Measurements from ENCODE around the gene ACP2.
"Not testable (repeated sequence)": the region's sequence is repeated elsewhere in the genome, so short reads cannot be mapped to it uniquely, and the experiment has no call there.

Gene ACP2

DNA sequence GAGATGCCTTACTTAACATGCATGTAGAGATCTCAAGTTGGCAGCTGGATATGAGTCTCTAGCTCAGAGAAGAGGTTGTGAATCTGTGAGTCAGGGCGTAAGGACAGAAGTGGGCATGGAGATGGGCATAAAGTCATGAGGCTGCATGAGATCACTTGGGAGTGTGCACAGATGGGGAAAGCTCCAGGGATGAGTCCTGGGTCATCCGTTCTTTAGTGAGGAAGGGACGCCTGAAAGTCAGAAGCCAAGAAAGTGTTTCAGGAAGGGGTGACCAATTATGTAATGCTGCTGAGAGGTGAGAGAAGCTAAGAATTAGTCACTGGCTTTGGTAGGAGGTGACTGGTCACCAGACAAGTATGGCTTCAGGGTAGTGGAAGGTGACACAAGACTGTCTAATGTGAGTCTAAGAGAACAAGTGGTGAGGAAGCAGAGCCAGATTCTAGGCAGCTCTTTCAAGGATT, 6.7 kb downstream of the ACP2 start:
- peak; percentile 81 for DNase-seq (ENCODE audit: low spot score)

DNA sequence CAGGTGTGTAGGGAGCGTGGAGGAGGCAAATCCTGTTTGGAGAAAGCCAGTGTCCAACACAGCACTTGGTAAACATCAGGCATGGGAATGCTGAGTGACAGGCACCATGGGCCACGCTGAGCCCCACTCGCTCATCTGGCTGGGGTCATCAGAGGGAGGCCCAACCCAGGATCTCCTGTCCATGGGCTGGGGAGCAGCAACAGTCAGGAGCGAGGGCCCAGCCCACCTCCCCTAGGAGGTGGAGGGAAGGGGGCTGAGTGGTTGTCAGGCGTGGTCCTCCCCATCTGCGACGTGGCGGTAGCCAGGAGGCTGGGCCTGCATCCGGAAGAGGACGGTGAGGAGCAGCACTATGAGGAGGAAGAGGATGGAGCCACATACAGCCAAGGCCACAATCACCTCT, 8.8 kb downstream of the ACP2 start:
- no peak for DNase-seq (ENCODE audit: low spot score)

GRCh38 chr11:47236482-47236881, 12.1 kb downstream of the ACP2 start:
- peak; percentile 61 for DNase-seq (ENCODE audit: low spot score)

GRCh38 chr11:47235163-47235562, 13.5 kb downstream of the ACP2 start:
- DNase-seq (ENCODE audit: low spot score): no peak

GRCh38 chr11:47234669-47235100, 13.9 kb downstream of the ACP2 start:
- peak; percentile 27 for DNase-seq (ENCODE audit: low spot score)

DNA sequence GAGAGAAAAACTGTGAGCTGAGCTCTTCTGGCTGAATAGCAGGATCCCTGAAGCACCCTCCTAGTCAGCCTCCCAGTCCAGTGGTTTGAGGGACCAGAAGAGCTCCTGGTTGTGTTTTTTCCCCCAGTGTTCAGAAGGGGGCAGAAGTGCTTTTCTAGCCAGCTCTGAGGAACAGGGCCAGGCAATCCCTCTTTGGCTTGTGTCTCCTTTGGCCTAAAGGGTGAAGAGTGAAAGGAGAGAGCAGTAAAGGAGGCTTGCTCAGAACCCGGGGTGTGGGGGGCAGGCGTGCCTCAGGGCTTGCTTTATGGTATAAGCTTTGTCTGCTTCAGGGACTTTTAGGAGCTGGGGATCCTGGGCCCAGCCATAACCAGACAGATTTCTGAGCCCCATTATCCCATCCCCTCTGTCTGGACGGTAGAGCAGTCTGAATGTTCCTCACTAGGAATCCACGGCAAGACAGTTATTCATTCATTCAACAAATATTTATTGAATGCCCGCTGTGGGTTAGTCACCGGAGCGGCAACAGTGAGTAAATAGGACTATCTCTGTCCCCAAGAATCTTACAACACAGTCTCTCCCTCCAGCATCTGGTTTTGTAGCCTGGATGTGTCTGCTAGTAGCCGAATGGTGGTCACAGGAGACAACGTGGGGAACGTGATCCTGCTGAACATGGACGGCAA, 14.5 kb downstream of the ACP2 start:
- peak; percentile 46 for DNase-seq (ENCODE audit: low spot score)

DNA sequence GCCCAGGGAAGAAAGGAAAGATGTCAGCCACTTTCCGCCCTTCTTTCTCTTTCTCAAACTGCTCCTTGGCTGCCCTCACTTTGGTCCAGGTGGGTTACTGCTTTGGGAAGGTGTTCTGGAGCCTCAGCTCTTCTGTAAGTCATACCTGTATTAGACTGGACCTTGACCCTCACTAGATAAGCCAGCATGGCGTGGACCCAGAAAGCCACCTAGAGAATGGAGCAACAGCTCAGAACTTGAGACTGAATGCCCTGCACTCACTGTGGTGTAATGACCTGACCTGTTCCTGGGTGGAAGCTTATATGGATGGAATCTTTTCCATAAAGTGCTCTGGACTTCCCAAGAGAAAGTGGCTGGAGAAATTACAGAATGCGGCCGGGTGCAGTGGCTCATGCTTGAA, 15.6 kb downstream of the ACP2 start:
- no peak for DNase-seq (ENCODE audit: low spot score)

- no peak for DNase-seq (ENCODE audit: low spot score)
Observed at GRCh38 chr11:47229161-47229560, 19.5 kb downstream of the ACP2 start.

GRCh38 chr11:47225552-47226400, 22.8 kb downstream of the ACP2 start:
- DNase-seq (ENCODE audit: low spot score): no peak

GRCh38 chr11:47222696-47223095, 25.9 kb downstream of the ACP2 start:
- no peak for DNase-seq (ENCODE audit: low spot score)

- peak; percentile 63 for DNase-seq (ENCODE audit: low spot score)
Observed at GRCh38 chr11:47220401-47220821, 28.2 kb downstream of the ACP2 start.

DNA sequence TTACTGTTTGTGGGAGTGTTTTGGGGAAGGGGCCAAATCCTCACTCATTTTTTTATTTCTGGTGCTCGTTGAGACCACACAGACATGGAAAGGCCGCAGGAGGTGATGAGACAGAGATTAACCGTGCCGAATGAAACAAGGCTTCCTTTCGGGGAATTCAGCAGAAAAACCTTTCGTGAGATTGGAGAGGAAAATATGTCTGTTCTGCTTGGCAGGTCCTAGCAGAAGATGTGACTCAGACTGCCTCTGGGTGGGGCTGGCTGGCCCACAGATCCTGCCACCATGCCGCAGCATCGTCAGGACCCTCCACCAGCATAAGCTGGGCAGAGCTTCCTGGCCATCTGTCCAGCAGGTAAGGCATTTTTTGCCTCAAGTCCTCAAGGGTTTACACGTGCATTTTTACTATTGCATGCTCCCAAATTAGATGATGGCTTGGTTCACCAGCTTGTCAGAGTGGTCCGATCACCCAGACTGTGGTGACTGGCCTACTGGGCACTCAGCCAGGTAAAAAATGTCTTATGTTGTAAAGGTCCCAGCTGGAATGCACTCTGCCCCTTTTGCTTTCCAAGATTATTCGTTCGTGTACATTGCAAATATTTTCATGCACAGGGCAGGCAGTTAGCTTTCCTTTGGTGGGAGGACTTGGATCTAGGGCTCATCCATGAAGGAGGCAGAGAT, 32.4 kb downstream of the ACP2 start:
- DNase-seq (ENCODE audit: low spot score): peak; percentile 87

- DNase-seq (ENCODE audit: low spot score): no peak
Observed at GRCh38 chr11:47215366-47215910, 33.2 kb downstream of the ACP2 start.

GRCh38 chr11:47213950-47214565, 34.6 kb downstream of the ACP2 start:
- peak; percentile 90 for DNase-seq (ENCODE audit: low spot score)

GRCh38 chr11:47212938-47213337, 35.7 kb downstream of the ACP2 start:
- DNase-seq (ENCODE audit: low spot score): no peak

- no peak for DNase-seq (ENCODE audit: low spot score)
Observed at GRCh38 chr11:47208628-47209027, 40.0 kb downstream of the ACP2 start.

DNA sequence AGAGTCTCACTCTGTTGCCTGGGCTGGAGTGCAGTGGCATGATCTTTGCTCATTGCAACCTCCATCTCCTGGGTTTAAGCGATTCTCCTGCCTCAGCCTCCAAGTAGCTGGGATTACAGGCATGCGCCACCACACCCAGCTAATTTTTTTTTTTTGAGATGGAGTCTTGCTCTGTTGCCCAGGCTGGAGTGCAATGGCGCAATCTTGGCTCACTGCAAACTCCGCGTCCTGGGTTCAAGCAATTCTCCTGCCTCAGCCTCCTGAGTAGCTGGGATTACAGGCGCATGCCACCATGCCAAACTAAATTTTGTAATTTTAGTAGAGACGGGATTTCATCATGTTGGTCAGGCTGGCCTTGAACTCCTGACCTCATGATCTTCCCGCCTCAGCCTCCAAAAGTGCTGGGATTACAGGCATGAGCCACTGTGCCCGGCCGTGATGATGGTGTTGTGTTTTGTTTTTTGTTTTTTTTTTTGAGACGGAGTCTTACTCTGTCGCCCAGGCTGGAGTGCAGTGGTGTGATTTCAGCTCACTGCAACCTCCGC, 40.5 kb downstream of the ACP2 start:
- not testable (repeated sequence) for DNase-seq (ENCODE audit: low spot score)

DNA sequence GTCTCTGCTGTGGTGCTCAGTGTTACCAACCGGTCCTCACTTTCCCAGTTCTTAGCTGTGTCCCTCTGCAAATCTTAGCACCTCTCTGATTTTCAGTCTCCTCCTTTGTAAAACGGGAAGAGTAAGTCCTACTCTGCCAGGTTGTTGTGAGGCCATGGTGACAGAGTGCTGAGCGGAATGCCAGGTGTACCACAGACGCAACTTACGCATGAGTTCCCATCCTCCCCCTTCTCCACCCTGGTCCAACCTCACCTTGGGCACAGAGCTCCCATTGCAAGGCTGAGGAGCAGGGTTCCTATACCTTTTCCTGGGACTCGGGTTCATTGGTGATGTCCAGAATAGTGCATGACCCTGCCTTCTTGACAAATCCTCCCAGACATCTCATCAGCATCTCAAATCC, 41.2 kb downstream of the ACP2 start:
- DNase-seq (ENCODE audit: low spot score): no peak

DNA sequence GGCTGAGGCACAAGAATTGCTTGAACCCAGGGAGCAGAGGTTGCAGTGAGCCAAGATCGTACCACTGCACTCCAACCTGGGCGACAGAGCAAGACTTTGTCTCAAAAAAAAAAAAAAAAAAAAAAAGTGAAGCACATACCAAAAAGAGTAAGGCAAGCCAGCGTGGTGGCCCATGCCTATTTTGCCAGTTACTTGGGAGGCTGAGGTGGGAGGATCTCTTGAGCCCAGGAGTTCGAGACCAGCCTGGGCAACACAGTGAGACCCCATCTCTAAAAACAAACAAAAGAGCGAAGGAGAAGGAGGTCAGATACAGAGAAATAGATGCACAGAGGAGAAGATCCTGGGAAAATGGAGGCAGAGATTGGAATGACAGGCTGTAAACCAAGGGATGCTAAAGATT, 42.0 kb downstream of the ACP2 start:
- not testable (repeated sequence) for DNase-seq (ENCODE audit: low spot score)

- peak; percentile 20 for DNase-seq (ENCODE audit: low spot score)
Observed at GRCh38 chr11:47204637-47204989, 44.0 kb downstream of the ACP2 start.

GRCh38 chr11:47202576-47202975, 46.0 kb downstream of the ACP2 start:
- no peak for DNase-seq (ENCODE audit: low spot score)

- no peak for DNase-seq (ENCODE audit: low spot score)
Observed at GRCh38 chr11:47201015-47201414, 47.6 kb downstream of the ACP2 start.

All from kidney tubule cell (primary cell).